ENCODE data around the gene PHACTR4. TPM values are rescaled to one million over a fixed set of nuclear protein-coding genes. Genes with fewer than 3 reads are reported as not detected.

PHACTR4 gene
- total and polyA plus RNA-seq, 10 of the 15 experiments (the other 5 are each of a cell fraction or from before 2014, with no cell fraction given): 8.9 to 34.2 (median 12.5) TPM

GRCh38 chr1:28354121-28354520, 15.4 kb upstream of the PHACTR4 start:
- WGBS (ENCODE audit: insufficient coverage, insufficient replicate concordance, low lambda C conversion rate, missing lambda C conversion rate): 32% methylated on average over 3 of the region's 3 CpGs
- no peaks in the 10 kb centered on the region for H3K9me3 ChIP-seq (replicated peaks; ENCODE audit: control insufficient read depth, insufficient read depth, low read length)
- H3K79me2 ChIP-seq (ENCODE audit: control insufficient read depth, insufficient read depth, low read length): no peaks in the 10 kb centered on the region
- in situ Hi-C loops (cut with MboI): no loop called here
- FAIRE-seq (peak; percentile 18), ATAC-seq (no peak), DNase-seq (ENCODE audit: low read depth, low spot score) (no peak)
- H3K4me2 ChIP-seq (ENCODE audit: control insufficient read depth, insufficient read depth): no peak overlapping the region
- H4K20me1 ChIP-seq (ENCODE audit: control insufficient read depth, insufficient read depth): no peaks in the 10 kb centered on the region
- TF ChIP-seq FOXM1 (IDR thresholded peaks at IDR 0.05; ENCODE audit: low read depth, low read length) (no peak), EGR1 (IDR thresholded peaks at IDR 0.05; ENCODE audit: borderline replicate concordance in 1 of 2, low read depth in 2 of 2, low read length in 2 of 2) (no peak), SRF (IDR thresholded peaks at IDR 0.05; ENCODE audit: low read depth in 2 of 2, low read length in 2 of 2) (no peak), POU2F2 (IDR thresholded peaks at IDR 0.05; ENCODE audit: borderline replicate concordance, low read depth, low read length) (no peak), ZNF687 (IDR thresholded peaks at IDR 0.05) (no peak), BMI1 (IDR thresholded peaks at IDR 0.05; ENCODE audit: borderline replicate concordance) (no peak), NR2C2 (IDR thresholded peaks at IDR 0.05; ENCODE audit: borderline replicate concordance, control insufficient read depth, insufficient read length, low read depth) (no peak), ZBTB33 (IDR thresholded peaks at IDR 0.05) (no peak), CREB1 (IDR thresholded peaks at IDR 0.05; ENCODE audit: low read depth) (no peak), USF1 (IDR thresholded peaks at IDR 0.05; ENCODE audit: borderline replicate concordance, extremely low read length, insufficient read depth, low read depth, low read length) (no peak), RCOR1 (conservative IDR thresholded peaks at IDR 0.05; ENCODE audit: low read depth, low read length) (no peak), ATF7 (IDR thresholded peaks at IDR 0.05; ENCODE audit: low read depth) (no peak), SREBF2 (IDR thresholded peaks at IDR 0.05; ENCODE audit: low read length) (no peak), POLR2AphosphoS5 (IDR thresholded peaks at IDR 0.05; ENCODE audit: low read length) (no peak), SP1 (IDR thresholded peaks at IDR 0.05; ENCODE audit: low read depth, low read length) (no peak), SPI1 (IDR thresholded peaks at IDR 0.05; ENCODE audit: borderline replicate concordance, insufficient read depth, low read depth, low read length) (no peak), TAF1 (IDR thresholded peaks at IDR 0.05; ENCODE audit: borderline replicate concordance, low read depth, low read length) (no peak)
- ChIA-PET RAD21 (ENCODE audit: unreplicated experiment) (interaction anchor here (0.6 to 2.7 kb wide), 7 partner anchors 10 to 523 kb away, joined by 3 to 34 read pairs (median 3); no protein-coding TSS in a partner anchor), CTCF (interaction anchor here (0.9 to 10.3 kb wide), 7 partner anchors 9 to 248 kb away, joined by 3 to 138 read pairs (median 4); partner anchors contain the start of gene MED18), POLR2A (interaction anchor here (1.4 to 2.1 kb wide), 3 partner anchors 13 to 105 kb away, joined by 3 to 5 read pairs (median 3); no protein-coding TSS in a partner anchor), SMC1A (ENCODE audit: uncharacterized antibody, unreplicated experiment) (interaction anchor here (0.6 to 4.1 kb wide), 5 partner anchors 17 to 249 kb away, joined by 3 to 34 read pairs (median 4); no protein-coding TSS in a partner anchor)
- no peak overlapping the region for H3K9ac ChIP-seq (ENCODE audit: control insufficient read depth, insufficient read depth, low read length)
- BruUV-seq (replicated peaks): no TSS peak
- intact Hi-C loops (cut with micrococcal nuclease; ENCODE audit: unreplicated experiment): no loop called here
- H3K36me3 ChIP-seq (ENCODE audit: control insufficient read depth in 2 of 2, insufficient read depth in 2 of 2, low read length in 1 of 2): no peaks in the 10 kb centered on the region
- H2AFZ ChIP-seq (ENCODE audit: control insufficient read depth, low read depth, low read length): peak overlapping the region; percentile 66
- H3K27me3 ChIP-seq (replicated peaks in 1 of 2; ENCODE audit: control insufficient read depth in 2 of 2, insufficient read depth in 2 of 2, low read length in 1 of 2): no peaks in the 10 kb centered on the region
- no peaks in the 10 kb centered on the region for H3K4me1 ChIP-seq (ENCODE audit: control insufficient read depth, insufficient read depth, low read length)
- no peak overlapping the region for H3K27ac ChIP-seq (ENCODE audit: control insufficient read depth, insufficient read depth)
- no peak overlapping the region for H3K4me3 ChIP-seq
